Gastrocnemius medialis (tissue), 4 donors: Measurements from ENCODE around the gene TGM5.

Source experiments
- POLR2A ChIP-seq, 2 donors: fragments of 450-650 bp; IDR thresholded peaks; one replicate each; pipeline ENCODE4 v1.6.1; 2017; ENCODE audit warnings: antibody characterized with exemption in 2 of 2, mild to moderate bottlenecking in 2 of 2, moderate library complexity in 2 of 2
- TF ChIP-seq, protein P1 (sequence below), 5 experiments: fragments of 450-650 bp in 3 of 5; fragments of 200-600 bp in 2 of 5; sonication (generic) in 2 of 5; IDR thresholded peaks in 4 of 5; conservative IDR thresholded peaks in 1 of 5; 1 replicate in 4 of 5; 2 replicates in 1 of 5; pipeline ENCODE4 v1.5.1; 2016 to 2019; ENCODE audit warnings: antibody characterized with exemption in 5 of 5, mild to moderate bottlenecking in 3 of 5, moderate library complexity in 3 of 5

DNA sequence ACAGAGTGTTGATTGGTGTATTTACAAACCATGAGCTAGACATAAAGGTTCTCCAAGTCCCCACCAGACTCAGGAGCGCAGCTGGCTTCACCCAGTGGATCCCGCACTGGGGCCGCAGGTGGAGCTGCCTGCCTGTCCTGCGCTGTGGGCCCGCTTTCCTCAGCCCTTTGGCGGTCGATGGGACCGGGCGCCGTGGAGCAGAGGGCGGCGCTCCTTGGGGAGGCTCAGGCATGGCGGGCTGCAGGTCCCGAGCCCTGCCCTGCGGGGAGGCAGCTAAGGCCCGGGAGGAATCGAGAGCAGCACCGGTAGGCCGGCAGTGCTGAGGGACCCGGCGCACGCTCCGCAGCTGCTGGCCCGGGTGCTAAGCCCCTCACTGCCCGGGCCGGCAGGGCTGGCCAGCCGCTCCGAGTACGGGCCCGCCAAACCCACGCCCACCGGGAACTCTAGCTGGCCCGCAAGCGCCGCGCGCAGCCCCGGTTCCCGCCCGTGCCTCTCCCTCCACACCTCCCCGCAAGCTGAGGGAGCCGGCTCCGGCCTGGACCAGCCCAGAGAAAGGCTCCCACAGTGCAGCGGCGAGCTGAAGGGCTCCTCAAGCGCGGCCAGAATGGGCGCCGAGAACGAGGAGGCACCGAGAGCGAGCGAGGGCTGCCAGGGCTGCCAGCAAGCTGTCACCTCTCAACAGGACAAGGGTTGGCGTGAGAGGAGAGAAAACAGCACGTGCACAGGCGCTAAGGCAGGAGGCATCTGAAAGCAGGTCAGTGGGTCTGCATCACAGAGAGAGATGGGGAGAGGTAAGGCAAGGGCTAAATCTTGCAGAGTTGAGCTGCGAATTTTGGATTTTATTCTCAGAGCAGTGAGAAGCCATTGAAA, 40.1 kb downstream of the TGM5 start:
- TF ChIP-seq, protein P1, sequence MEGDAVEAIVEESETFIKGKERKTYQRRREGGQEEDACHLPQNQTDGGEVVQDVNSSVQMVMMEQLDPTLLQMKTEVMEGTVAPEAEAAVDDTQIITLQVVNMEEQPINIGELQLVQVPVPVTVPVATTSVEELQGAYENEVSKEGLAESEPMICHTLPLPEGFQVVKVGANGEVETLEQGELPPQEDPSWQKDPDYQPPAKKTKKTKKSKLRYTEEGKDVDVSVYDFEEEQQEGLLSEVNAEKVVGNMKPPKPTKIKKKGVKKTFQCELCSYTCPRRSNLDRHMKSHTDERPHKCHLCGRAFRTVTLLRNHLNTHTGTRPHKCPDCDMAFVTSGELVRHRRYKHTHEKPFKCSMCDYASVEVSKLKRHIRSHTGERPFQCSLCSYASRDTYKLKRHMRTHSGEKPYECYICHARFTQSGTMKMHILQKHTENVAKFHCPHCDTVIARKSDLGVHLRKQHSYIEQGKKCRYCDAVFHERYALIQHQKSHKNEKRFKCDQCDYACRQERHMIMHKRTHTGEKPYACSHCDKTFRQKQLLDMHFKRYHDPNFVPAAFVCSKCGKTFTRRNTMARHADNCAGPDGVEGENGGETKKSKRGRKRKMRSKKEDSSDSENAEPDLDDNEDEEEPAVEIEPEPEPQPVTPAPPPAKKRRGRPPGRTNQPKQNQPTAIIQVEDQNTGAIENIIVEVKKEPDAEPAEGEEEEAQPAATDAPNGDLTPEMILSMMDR (IDR thresholded peaks at IDR 0.05 in 4 of 5, conservative IDR thresholded peaks at IDR 0.05 in 1 of 5): no peak
- TF ChIP-seq POLR2A (IDR thresholded peaks at IDR 0.05): no peak
